ENCODE data around the gene HAP1. TPM values are rescaled to one million over a fixed set of nuclear protein-coding genes. Genes with fewer than 3 reads are reported as not detected.

The HAP1 gene
- total and polyA plus RNA-seq, 4 donors: 0.06 TPM; not detected in 3

DNA sequence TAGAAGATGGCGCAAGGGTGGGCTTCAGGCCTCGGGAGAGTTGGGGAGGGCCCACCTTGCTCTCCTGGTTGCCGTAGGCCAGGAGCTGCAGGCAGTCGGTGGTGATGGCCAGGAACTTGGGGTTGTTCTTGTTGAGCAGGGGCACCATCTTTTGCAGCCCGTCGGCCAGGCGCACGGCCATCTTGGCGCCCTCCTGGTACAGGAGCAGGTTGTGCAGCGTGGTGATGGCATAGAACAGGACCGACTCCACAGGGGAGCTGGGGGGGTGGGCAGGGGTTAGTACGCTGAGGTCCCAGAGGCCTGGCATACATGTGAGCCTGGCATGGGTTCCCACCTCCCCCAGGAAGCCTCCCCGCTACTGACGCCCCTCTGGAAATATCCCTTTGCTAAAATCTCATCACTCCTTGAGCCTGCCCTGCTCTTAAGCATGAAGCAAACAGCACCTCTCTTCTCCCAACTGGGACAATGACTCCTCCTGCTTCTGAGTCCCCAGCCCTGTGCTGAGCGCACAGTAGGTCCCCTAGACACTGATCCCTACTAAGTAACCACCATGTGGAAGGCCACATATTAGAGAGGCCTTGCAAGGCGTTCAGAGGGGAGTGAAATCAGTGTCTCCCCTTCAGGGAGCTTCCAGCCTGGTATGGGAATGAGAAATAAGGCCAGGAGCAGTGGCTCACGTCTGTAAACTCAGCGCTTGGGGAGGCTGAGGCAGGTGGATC lies 33.0 kb upstream of the HAP1 start:
- ATAC-seq (ENCODE audit: low FRiP score) (no peak), DNase-seq (no peak)
- Histone ChIP-seq H3K9me3 (ENCODE audit: control insufficient read depth, low read length) (no peaks in the 10 kb centered on the region), H3K27ac (ENCODE audit: low read depth in 1 of 2, low read length in 2 of 2) (no peak overlapping the region), H3K4me3 (ENCODE audit: low read length in 2 of 2) (no peak overlapping the region), H3K36me3 (ENCODE audit: control insufficient read depth in 1 of 2, insufficient read depth in 2 of 2, low read length in 1 of 2) (peaks cover 0 to 3% of the 10 kb centered on the region in 2 donors), H3K4me1 (ENCODE audit: control insufficient read depth in 1 of 2, insufficient read depth in 2 of 2, low read length in 2 of 2) (no peaks in the 10 kb centered on the region), H3K27me3 (ENCODE audit: control insufficient read depth in 1 of 2, insufficient read depth in 2 of 2, low read length in 1 of 2) (no peaks in the 10 kb centered on the region)
- WGBS, 2 donors: 92 to 95% methylated on average over 18 of the region's 18 CpGs
- intact Hi-C loops (cut with DNase I): no loop called here

DNA sequence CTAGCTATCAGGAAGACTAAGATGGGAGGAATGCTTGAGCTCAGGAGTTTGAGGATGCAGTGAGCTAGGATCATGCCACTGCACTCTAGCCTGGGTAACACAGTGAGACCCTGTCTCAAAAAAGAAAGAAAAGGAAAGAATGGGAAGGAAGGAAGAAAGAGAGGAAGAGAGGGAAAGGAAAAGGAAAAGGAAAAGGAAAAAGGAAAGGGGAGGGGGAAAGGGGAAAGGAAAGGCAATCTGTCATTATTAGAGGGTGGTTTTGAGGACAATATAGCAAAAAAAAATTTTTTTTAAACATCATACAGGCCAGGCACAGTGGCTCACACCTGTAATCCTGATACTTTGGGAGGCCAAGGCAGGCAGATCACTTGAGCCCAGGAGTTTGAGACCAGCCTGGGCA lies 31.7 kb upstream of the HAP1 start:
- no peaks in the 10 kb centered on the region for H3K9me3 ChIP-seq (ENCODE audit: control insufficient read depth, low read length)
- peaks cover 0 to 3% of the 10 kb centered on the region in 2 donors for H3K36me3 ChIP-seq (ENCODE audit: control insufficient read depth in 1 of 2, insufficient read depth in 2 of 2, low read length in 1 of 2)

GRCh38 chr17:41763327-41763726 lies 28.9 kb upstream of the HAP1 start:
- ATAC-seq (ENCODE audit: low FRiP score) (no peak), DNase-seq (no peak)
- no peaks in the 10 kb centered on the region for H3K27me3 ChIP-seq (ENCODE audit: control insufficient read depth in 1 of 2, insufficient read depth in 2 of 2, low read length in 1 of 2)
- H3K36me3 ChIP-seq (ENCODE audit: control insufficient read depth in 1 of 2, insufficient read depth in 2 of 2, low read length in 1 of 2): no peaks in the 10 kb centered on the region
- H3K9me3 ChIP-seq (ENCODE audit: control insufficient read depth, low read length): no peaks in the 10 kb centered on the region
- no peak overlapping the region for H3K4me3 ChIP-seq (ENCODE audit: low read length in 2 of 2)
- no peaks in the 10 kb centered on the region for H3K4me1 ChIP-seq (ENCODE audit: control insufficient read depth in 1 of 2, insufficient read depth in 2 of 2, low read length in 2 of 2)
- 93 to 95% methylated on average over 8 of the region's 8 CpGs for WGBS, 2 donors
- no peak overlapping the region for H3K27ac ChIP-seq (ENCODE audit: low read depth in 1 of 2, low read length in 2 of 2)
- intact Hi-C loops (cut with DNase I): no loop called here

More for the DNA sequence above, 31.7 kb upstream of the HAP1 start:
- Histone ChIP-seq H3K4me1 (ENCODE audit: control insufficient read depth in 1 of 2, insufficient read depth in 2 of 2, low read length in 2 of 2) (no peaks in the 10 kb centered on the region), H3K4me3 (ENCODE audit: low read length in 2 of 2) (no peak overlapping the region), H3K27me3 (ENCODE audit: control insufficient read depth in 1 of 2, insufficient read depth in 2 of 2, low read length in 1 of 2) (no peaks in the 10 kb centered on the region), H3K27ac (ENCODE audit: low read depth in 1 of 2, low read length in 2 of 2) (no peak overlapping the region)
- ATAC-seq (ENCODE audit: low FRiP score): no peak
- no peak for DNase-seq
- intact Hi-C loops (cut with DNase I): no loop called here

DNA sequence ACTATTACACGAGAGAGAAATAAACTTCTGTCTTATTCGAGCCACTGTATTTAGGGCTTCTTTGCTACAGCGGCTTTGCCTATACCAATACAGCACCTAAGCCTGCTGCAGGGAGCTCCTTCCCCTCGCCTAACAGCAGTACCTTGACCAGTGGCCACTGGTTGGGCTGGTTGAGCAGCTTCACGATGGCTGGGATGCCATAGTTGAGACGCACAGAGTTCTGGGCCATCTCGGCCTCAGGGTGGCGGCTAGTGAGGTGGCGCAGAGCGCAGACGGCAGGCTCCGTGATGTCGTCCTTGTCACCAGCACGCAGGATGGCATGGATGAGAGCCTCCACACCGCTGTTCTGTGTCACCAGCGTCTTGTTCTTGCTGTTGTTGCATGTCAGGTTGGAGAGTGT lies 28.4 kb upstream of the HAP1 start:
- Histone ChIP-seq H3K4me3 (ENCODE audit: low read length in 2 of 2) (no peak overlapping the region), H3K9me3 (ENCODE audit: control insufficient read depth, low read length) (no peaks in the 10 kb centered on the region), H3K36me3 (ENCODE audit: control insufficient read depth in 1 of 2, insufficient read depth in 2 of 2, low read length in 1 of 2) (no peaks in the 10 kb centered on the region), H3K27me3 (ENCODE audit: control insufficient read depth in 1 of 2, insufficient read depth in 2 of 2, low read length in 1 of 2) (no peaks in the 10 kb centered on the region), H3K27ac (ENCODE audit: low read depth in 1 of 2, low read length in 2 of 2) (no peak overlapping the region), H3K4me1 (ENCODE audit: control insufficient read depth in 1 of 2, insufficient read depth in 2 of 2, low read length in 2 of 2) (no peaks in the 10 kb centered on the region)
- intact Hi-C loops (cut with DNase I): no loop called here
- DNase-seq (no peak), ATAC-seq (ENCODE audit: low FRiP score) (no peak)
- 94 to 95% methylated on average over 16 of the region's 16 CpGs for WGBS, 2 donors

DNA sequence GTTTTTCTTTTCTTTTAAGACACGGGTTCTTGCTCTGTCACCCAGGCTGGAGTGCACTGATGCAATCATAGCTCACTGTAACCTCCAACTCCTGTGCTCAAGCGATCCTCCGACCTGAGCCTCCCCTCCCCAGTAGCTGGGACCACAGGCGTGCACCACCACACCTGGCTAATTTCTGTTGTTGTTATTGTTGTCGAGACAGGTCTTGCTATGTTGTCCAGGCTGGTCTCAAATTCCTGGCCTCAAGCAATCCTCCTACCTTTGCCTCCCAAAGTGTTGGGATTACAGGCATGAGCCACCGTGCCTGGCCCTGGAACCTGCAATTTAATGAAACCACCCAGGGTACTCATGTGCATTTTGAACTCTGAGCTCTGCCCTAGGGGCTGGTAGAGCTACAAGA lies 27.9 kb upstream of the HAP1 start:
- 84 to 93% methylated on average over 6 of the region's 6 CpGs for WGBS, 2 donors
- H3K4me3 ChIP-seq (ENCODE audit: low read length in 2 of 2): no peak overlapping the region
- no peaks in the 10 kb centered on the region for H3K9me3 ChIP-seq (ENCODE audit: control insufficient read depth, low read length)
- no peaks in the 10 kb centered on the region for H3K27me3 ChIP-seq (ENCODE audit: control insufficient read depth in 1 of 2, insufficient read depth in 2 of 2, low read length in 1 of 2)
- no peak overlapping the region for H3K27ac ChIP-seq (ENCODE audit: low read depth in 1 of 2, low read length in 2 of 2)
- no peaks in the 10 kb centered on the region for H3K36me3 ChIP-seq (ENCODE audit: control insufficient read depth in 1 of 2, insufficient read depth in 2 of 2, low read length in 1 of 2)
- intact Hi-C loops (cut with DNase I): no loop called here
- H3K4me1 ChIP-seq (ENCODE audit: control insufficient read depth in 1 of 2, insufficient read depth in 2 of 2, low read length in 2 of 2): no peaks in the 10 kb centered on the region
- DNase-seq: no peak
- no peak for ATAC-seq (ENCODE audit: low FRiP score)

DNA sequence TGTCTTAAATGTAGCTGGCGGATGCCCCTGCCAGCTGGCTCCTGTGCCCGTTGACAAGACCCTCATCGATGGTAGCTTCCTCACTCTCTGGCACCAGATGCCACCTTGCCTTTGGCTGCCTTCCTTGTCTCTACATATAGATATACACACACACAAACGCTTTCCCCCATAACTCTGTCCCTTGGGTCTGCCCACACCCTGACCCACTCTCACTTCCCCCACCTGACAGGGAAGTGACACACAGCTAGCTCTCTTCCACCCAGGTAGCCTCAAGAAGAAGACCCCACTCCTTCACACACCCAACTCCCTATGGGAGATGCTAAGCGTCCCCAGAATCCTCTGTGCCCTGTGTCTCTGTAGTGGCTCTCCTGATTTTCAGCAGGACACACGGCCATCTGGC lies 26.4 kb upstream of the HAP1 start:
- DNase-seq: no peak
- WGBS, 2 donors: 89 to 91% methylated on average over 6 of the region's 6 CpGs
- Histone ChIP-seq H3K9me3 (ENCODE audit: control insufficient read depth, low read length) (no peaks in the 10 kb centered on the region), H3K36me3 (ENCODE audit: control insufficient read depth in 1 of 2, insufficient read depth in 2 of 2, low read length in 1 of 2) (no peaks in the 10 kb centered on the region), H3K4me3 (ENCODE audit: low read length in 2 of 2) (no peak overlapping the region), H3K27me3 (ENCODE audit: control insufficient read depth in 1 of 2, insufficient read depth in 2 of 2, low read length in 1 of 2) (no peaks in the 10 kb centered on the region), H3K27ac (ENCODE audit: low read depth in 1 of 2, low read length in 2 of 2) (no peak overlapping the region), H3K4me1 (ENCODE audit: control insufficient read depth in 1 of 2, insufficient read depth in 2 of 2, low read length in 2 of 2) (no peaks in the 10 kb centered on the region)
- ATAC-seq (ENCODE audit: low FRiP score): no peak
- intact Hi-C loops (cut with DNase I): no loop called here

DNA sequence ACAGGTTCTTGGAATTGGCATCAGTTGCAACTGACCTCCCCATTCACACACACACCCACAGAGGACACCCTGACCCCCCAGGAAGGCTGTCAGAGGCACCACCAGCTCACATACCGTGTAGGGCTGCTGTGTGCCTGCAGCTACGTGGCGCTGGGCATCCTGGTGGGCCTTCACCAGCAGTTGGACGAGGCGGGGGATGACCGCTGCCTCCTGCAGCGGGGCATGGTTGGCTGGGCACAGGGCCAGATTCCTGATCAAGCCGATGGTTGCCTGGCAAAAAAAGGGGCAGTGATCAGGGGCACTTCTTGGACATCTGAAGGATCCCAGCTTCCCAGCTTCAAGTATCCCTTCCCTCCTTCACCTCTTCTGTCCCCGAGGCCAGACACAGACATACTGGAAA lies 24.2 kb upstream of the HAP1 start:
- no peak for ATAC-seq (ENCODE audit: low FRiP score)
- no peak for DNase-seq
- Histone ChIP-seq H3K9me3 (ENCODE audit: control insufficient read depth, low read length) (no peaks in the 10 kb centered on the region), H3K27me3 (ENCODE audit: control insufficient read depth in 1 of 2, insufficient read depth in 2 of 2, low read length in 1 of 2) (no peaks in the 10 kb centered on the region), H3K36me3 (ENCODE audit: control insufficient read depth in 1 of 2, insufficient read depth in 2 of 2, low read length in 1 of 2) (peaks cover 0 to 2% of the 10 kb centered on the region in 2 donors), H3K4me3 (ENCODE audit: low read length in 2 of 2) (no peak overlapping the region), H3K4me1 (ENCODE audit: control insufficient read depth in 1 of 2, insufficient read depth in 2 of 2, low read length in 2 of 2) (no peaks in the 10 kb centered on the region), H3K27ac (ENCODE audit: low read depth in 1 of 2, low read length in 2 of 2) (no peak overlapping the region)
- intact Hi-C loops (cut with DNase I): no loop called here
- WGBS, 2 donors: 79% methylated on average over 9 of the region's 9 CpGs

DNA sequence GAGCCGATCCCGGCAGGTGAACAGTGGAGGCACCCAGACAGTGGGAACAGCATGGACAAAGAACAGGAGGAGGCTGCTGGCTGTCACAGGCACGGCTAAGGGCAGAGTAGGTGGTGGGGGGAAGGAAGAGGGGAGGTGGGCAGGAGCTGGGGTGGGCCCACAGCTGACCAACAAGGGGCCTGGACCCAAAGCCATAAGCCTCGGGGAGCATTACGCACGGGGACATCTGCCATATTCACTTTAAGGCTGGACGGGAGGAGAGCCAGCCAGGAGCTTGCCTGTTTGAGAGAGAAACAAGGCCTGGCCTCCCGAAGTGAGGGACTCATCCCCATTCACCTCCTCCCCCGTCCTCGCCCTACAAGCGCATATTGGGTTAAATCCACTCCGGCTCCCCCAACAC lies 19.6 kb upstream of the HAP1 start:
- H3K4me1 ChIP-seq (ENCODE audit: control insufficient read depth in 1 of 2, insufficient read depth in 2 of 2, low read length in 2 of 2): no peaks in the 10 kb centered on the region
- H3K9me3 ChIP-seq (ENCODE audit: control insufficient read depth, low read length): no peaks in the 10 kb centered on the region
- no peak overlapping the region for H3K27ac ChIP-seq (ENCODE audit: low read depth in 1 of 2, low read length in 2 of 2)
- no peak overlapping the region for H3K4me3 ChIP-seq (ENCODE audit: low read length in 2 of 2)
- ATAC-seq (ENCODE audit: low FRiP score) (no peak), DNase-seq (no peak)
- H3K36me3 ChIP-seq (ENCODE audit: control insufficient read depth in 1 of 2, insufficient read depth in 2 of 2, low read length in 1 of 2): peaks cover 0 to 2% of the 10 kb centered on the region in 2 donors
- WGBS, 2 donors: 74 to 79% methylated on average over 12 of the region's 12 CpGs
- intact Hi-C loops (cut with DNase I): no loop called here
- H3K27me3 ChIP-seq (ENCODE audit: control insufficient read depth in 1 of 2, insufficient read depth in 2 of 2, low read length in 1 of 2): no peaks in the 10 kb centered on the region

- Histone ChIP-seq H3K36me3 (ENCODE audit: control insufficient read depth in 1 of 2, insufficient read depth in 2 of 2, low read length in 1 of 2) (peaks cover 0 to 2% of the 10 kb centered on the region in 2 donors), H3K9me3 (ENCODE audit: control insufficient read depth, low read length) (no peaks in the 10 kb centered on the region), H3K4me1 (ENCODE audit: control insufficient read depth in 1 of 2, insufficient read depth in 2 of 2, low read length in 2 of 2) (no peaks in the 10 kb centered on the region), H3K27ac (ENCODE audit: low read depth in 1 of 2, low read length in 2 of 2) (no peak overlapping the region), H3K4me3 (ENCODE audit: low read length in 2 of 2) (no peak overlapping the region), H3K27me3 (ENCODE audit: control insufficient read depth in 1 of 2, insufficient read depth in 2 of 2, low read length in 1 of 2) (no peaks in the 10 kb centered on the region)
- intact Hi-C loops (cut with DNase I): no loop called here
- ATAC-seq (ENCODE audit: low FRiP score): no peak
- WGBS, 2 donors: 65 to 80% methylated on average over 3 of the region's 3 CpGs
- DNase-seq: no peak
Observed at GRCh38 chr17:41751288-41751687, 16.8 kb upstream of the HAP1 start.
